Hematopoietic multipotent progenitor cell treated with erythropoietin and hydrocortisone succinate and interleukin-3 and kit ligand, for 4 days (in vitro differentiated cells): ENCODE measurements around the gene LPAR1.

Source experiments
- DNase-seq: peaks from one replicate; pipeline ENCODE4 v3.0.0-alpha.2; 2015

Gene LPAR1

DNA sequence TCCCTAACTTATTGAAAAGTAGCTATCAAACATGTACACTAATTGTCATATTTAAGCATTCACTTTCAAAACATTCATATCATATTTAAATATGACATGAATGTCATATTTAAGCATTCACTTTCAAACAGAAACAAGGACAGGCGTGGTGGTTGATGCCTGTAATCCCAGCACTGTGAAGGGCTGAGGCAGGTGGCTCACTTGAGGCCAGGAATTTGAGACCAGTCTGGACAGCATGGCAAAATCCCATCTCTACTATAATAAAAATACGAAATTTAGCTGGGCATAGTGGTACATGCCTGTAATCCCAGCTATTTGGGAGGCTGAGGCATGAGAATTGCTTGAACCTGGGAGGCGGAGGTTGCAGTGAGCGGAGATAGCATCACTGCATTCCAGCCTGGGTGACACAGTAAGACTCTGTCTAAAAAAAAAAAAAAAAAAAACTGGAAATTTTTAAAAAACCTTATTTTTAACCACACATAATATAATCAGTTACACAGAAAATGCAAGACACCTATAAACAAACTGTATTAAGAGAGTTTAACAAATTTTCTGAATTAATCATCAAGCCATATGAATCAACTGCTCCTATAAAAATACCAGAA lies 88.1 kb downstream of the LPAR1 start:
- no peak for DNase-seq

DNA sequence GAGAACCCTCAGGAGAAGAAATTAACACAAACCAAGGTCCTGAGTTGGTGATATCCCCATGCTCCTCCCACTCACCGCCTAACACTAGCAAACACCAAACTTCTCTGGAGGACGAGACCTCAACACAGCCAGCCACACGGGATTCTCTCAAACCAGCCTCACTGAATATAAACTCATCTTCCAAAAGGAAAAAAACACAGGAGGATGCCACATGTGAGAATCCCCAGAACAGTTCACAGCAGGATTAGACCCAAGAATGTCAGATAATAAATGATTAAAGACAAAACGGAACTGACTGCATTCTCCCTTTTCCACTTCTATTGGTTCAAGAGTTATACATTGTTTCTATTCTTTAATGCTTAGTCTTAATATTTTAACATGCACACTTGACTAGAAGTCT lies 89.2 kb downstream of the LPAR1 start:
- no peak for DNase-seq

DNA sequence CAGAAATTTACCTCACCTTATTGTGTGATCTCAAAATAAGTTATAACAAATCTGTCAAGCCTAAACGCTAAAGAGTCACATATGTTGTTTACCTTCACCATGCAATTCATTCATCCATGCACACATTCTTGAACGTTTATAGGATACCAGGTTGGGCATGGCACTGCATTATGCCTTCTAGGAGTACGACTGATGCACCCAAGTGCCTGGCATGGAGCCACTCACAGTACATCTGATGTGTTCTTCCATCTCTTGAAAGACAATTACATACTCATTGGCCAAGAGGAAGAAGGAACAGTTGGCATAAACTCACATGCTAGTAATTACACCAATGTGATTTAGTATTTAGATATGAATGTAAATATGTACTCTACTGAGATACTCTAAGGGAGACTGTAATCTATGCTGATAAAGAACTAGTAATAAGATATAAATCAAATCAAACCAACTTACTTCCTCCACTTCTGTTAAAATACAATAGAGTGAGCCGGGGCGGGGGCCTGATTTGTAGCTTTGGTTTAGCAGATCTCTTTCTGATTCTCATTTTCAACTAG lies 90.7 kb downstream of the LPAR1 start:
- peak; percentile 8 for DNase-seq

GRCh38 chr9:110942522-110942921 lies 95.7 kb downstream of the LPAR1 start:
- no peak for DNase-seq

DNA sequence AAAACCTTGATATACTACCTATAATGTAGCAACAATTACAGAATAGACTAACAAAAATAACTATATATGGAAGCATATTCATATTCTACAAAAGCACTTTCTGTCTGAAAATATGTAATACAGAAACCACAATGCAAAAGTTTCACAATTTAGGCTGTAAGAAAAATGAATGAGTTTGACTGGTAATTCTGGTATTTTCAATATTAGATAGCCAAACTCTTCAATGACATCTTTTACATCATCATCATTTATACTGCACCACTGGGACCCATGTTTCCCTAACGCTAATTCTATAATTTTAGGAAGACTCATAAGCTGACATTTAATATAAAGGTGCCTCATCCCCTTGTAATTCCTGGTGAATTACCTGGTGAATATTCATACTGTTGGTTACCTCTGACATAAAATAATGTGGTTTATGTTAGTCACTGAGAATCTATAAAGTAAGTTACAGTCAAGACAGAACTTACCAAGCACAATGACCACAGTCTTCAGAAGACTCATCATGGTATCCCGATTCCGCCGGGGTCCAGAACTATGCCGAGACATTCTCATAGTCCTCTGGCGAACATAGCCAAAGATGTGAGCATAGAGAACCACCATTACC lies 97.2 kb downstream of the LPAR1 start:
- no peak for DNase-seq

- DNase-seq = no peak
Observed at GRCh38 chr9:110939573-110939972, 98.7 kb downstream of the LPAR1 start.

GRCh38 chr9:110939047-110939446 lies 99.2 kb downstream of the LPAR1 start:
- peak; percentile 50 for DNase-seq

GRCh38 chr9:110938242-110938641 lies 100.0 kb downstream of the LPAR1 start:
- DNase-seq = no peak

GRCh38 chr9:110936719-110937452 lies 101.4 kb downstream of the LPAR1 start:
- DNase-seq = no peak

GRCh38 chr9:110936237-110936636 lies 102.0 kb downstream of the LPAR1 start:
- no peak for DNase-seq

DNA sequence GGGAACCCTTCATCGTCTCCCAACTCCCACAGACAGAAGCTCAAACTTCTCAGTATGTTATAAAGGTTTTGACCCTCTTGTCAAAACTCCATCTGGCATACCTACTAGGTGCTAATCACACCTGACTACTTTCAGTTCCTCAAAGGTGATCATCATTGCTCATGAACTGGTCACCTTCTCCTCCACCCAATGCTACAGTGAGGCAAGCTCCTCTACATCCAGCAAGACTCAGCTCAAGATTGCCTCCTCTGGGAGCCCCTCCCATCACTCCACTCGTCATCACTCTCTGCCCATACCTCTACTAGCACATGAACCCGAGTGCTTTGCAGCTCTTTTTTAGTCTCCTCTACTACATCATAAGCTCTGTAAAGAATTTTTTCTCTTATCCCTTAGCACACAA lies 102.4 kb downstream of the LPAR1 start:
- DNase-seq = no peak

GRCh38 chr9:110933350-110934001 lies 104.8 kb downstream of the LPAR1 start:
- no peak for DNase-seq

- DNase-seq = no peak
Observed at GRCh38 chr9:110932863-110933262, 105.4 kb downstream of the LPAR1 start.

- DNase-seq = no peak
Observed at GRCh38 chr9:110928599-110928998, 109.7 kb downstream of the LPAR1 start.

DNA sequence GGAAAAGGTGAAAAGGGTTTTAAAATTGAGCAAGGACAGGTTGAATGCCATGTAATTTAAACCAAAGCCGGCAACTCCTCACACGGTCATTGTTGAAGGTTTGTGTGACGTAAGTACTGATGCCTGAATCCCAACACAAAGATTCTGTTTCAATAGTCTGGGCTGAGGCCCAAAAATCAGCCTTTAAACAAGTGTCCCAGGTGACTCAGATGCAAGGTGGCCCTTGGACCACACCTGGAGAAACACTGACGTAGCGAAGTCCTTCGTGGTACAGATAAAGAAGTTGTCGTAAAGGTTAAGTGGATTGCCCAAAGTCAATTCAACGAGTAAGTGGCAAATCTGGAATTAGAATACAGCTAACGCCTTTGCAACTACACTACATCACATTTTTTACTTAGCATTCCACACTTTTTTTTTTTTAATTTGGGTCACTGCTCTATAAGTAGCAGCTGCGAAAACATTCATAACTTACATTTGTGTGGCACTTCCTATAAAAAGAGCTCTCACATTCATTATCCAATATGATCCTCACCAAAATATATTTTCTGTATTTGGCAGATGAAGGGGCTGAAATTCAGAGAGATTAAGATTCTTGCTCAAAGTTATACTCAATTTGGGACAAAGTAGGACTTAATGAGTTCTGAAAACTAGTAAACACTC lies 111.3 kb downstream of the LPAR1 start:
- no peak for DNase-seq

DNA sequence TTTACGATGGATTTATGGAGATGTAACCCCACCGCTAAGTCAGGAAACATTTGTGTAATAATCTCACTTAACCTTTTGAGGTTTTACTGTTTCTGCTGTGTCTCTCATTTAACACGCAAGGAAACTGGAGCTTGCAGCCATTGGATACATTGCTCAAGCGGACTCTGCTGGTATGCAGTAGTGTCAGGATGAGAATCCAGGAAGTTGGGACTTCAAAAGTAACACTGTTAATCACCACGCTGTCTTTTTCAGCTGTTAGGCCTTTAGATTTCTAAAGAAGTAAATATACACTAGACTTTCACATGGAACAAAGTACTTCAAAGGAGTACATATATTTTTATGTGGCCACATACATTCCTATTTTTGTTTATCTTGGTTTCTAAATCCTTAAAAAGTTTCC lies 114.7 kb downstream of the LPAR1 start:
- DNase-seq = no peak

DNA sequence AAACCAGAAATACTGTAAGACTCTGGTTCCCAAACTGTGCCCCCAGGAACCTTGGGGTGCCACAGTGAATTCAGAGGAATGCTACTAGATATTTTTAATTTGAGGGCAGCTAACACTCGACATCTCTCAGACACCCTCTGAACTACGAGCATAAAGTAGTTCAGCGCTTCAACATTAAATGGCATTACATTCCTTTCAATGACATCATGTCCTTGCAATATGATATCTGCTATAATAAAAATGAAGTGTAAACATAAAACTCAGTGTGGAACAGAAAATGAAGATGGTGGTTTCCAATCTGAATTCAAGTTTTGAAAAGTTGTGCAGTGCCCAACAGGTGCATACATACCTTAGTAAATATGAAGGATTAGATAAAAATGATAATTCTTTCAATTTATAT lies 116.1 kb downstream of the LPAR1 start:
- no peak for DNase-seq

- no peak for DNase-seq
Observed at GRCh38 chr9:110921705-110922104, 116.6 kb downstream of the LPAR1 start.

DNA sequence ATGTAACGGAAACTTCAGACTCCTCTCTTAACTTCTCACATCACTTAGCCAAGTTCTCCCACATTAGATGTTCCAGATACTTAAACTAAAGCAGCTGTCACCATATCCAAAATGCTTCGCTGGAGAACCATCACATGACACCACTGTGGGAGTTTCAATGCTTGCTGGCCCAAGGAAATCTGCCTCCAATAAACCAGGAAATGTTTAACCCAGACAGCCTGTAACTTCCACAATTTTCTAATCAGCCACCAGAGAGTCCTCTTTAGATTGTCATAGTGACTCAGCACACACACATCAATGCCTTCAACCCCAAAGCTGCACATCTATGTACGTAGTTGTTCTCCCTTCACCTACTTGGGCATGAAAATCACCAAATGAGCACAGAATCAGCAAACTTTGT lies 118.7 kb downstream of the LPAR1 start:
- peak; percentile 81 for DNase-seq

DNA sequence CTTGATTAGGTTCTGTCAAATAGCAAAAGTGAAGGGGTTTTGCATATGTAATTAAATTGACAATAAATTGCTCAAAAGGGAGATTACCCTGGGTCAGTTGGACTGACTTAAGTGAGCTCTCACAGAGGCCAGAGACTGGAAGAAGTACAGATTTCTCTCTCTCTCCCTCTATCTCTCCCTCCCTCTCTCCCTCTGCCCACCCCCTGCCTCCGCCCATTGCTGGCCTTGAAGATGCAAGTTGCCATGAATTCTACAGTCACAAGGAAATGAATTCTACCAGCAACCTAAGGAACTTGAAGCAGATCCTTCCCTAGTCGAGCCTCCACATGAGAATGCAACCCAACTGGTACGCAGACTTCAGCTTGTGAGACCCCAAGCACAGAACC lies 119.2 kb downstream of the LPAR1 start:
- no peak for DNase-seq

- DNase-seq = peak; percentile 13
Observed at GRCh38 chr9:110918316-110919049, 119.8 kb downstream of the LPAR1 start.

DNA sequence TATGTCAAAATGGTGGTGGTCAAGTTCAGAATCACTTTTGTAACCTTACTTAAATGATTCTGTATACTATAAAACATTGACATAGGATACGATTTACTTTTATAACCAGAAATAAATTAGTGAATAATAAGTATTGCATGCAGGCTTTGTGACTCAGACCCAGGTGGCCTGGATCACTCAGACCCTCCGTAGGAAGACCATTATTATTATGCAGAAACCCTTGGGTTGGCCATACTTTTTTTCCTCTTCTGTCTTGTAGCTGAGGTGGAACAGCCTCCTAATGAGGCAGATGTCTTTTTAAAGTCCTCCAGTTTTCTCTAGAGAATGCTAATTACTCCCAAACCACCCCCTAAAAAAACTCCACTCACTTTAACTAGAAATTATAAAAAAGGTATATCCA lies 121.9 kb downstream of the LPAR1 start:
- DNase-seq = no peak
